K562 (cell line): ENCODE measurements around the gene CPNE1.
A peak's percentile ranks its signal among the peaks of the same experiment; 100 is the strongest.

Source experiments
- CEBPZ ChIP-seq: fragments of 150-350 bp; IDR thresholded peaks from 2 replicates; pipeline ENCODE4 v1.6.1; 2014; ENCODE audit warnings: low read depth, mild to moderate bottlenecking, low read length, borderline replicate concordance
- CTCF ChIP-seq, 3 experiments: IDR thresholded peaks in 2 of 3; conservative IDR thresholded peaks in 1 of 3; 2 replicates each; pipeline ENCODE4 v1.5.1; 2011 to 2012; ENCODE audit warnings: low read length in 3 of 3, mild to moderate bottlenecking in 3 of 3, control low read depth in 2 of 3, improper control_type of control experiment in 1 of 3, inconsistent platforms in 1 of 3, low read depth in 1 of 3, mixed read lengths in 1 of 3, moderate library complexity in 1 of 3; ENCODE audit not compliant: insufficient read depth in 2 of 3
- E2F6 ChIP-seq, 2 experiments: IDR thresholded peaks; 2 replicates each; pipeline ENCODE4 v1.6.1; 2011; ENCODE audit warnings: borderline replicate concordance in 1 of 2, control low read depth in 1 of 2, low read depth in 1 of 2, low read length in 1 of 2, mild to moderate bottlenecking in 1 of 2, mixed read lengths in 1 of 2, moderate library complexity in 1 of 2; ENCODE audit not compliant: insufficient read depth in 1 of 2, insufficient read length in 1 of 2, poor library complexity in 1 of 2, severe bottlenecking in 1 of 2; ENCODE audit errors: extremely low read depth in 1 of 2
- EP300 ChIP-seq: IDR thresholded peaks from 2 replicates; pipeline ENCODE4 v1.6.1; 2012; ENCODE audit warnings: low read length, improper control_type of control experiment
- HNRNPK ChIP-seq: fragments of 200-400 bp; formaldehyde crosslinking; IDR thresholded peaks from one replicate; pipeline ENCODE4 v1.6.1; 2018; ENCODE audit warnings: mild to moderate bottlenecking, low read depth, low read length; ENCODE audit not compliant: poor library complexity, severe bottlenecking
- NR2C2 ChIP-seq, 2 experiments: fragments of 200-800 bp in 1 of 2; sonication (Bioruptor generic) in 1 of 2; sonication (generic) in 1 of 2; formaldehyde crosslinking in 1 of 2; IDR thresholded peaks; 2 replicates each; pipeline versions ENCODE4 v1.6.1 to v1.8.0; 2016 to 2022; ENCODE audit warnings: mild to moderate bottlenecking in 1 of 2, missing compliant biosample characterization in 1 of 2, missing genetic modification characterization in 1 of 2, missing genetic modification reagents in 1 of 2
- POLR2A ChIP-seq: fragments of 450-650 bp; conservative IDR thresholded peaks from 2 replicates; pipeline ENCODE4 v1.6.1; 2016
- RNF2 ChIP-seq: sonication (generic); IDR thresholded peaks from 2 replicates; pipeline ENCODE4 v1.6.1; 2016
- ZFX ChIP-seq: sonication (generic); formaldehyde crosslinking; IDR thresholded peaks from 2 replicates; pipeline ENCODE4 v1.8.0; 2022; ENCODE audit warnings: mild to moderate bottlenecking, missing genetic modification reagents, moderate library complexity
- ZNF707 ChIP-seq: fragments of 250-450 bp; sonication (Bioruptor Pico); conservative IDR thresholded peaks from 2 replicates; pipeline ENCODE4 v1.8.0; 2022; ENCODE audit warnings: inconsistent platforms, mild to moderate bottlenecking, moderate library complexity
- ZZZ3 ChIP-seq: fragments of 450-650 bp; IDR thresholded peaks from 2 replicates; pipeline ENCODE4 v1.6.1; 2016; ENCODE audit warnings: antibody characterized with exemption, mild to moderate bottlenecking, moderate library complexity

- TF ChIP-seq RNF2 (no peak), ZZZ3 (no peak), CTCF (IDR thresholded peaks at IDR 0.05 in 2 of 3, conservative IDR thresholded peaks at IDR 0.05 in 1 of 3; ENCODE audit: insufficient read depth in 2 of 3, low read depth in 1 of 3, low read length in 3 of 3) (peak; percentile 29 to 34 (median 32); a peak in 5 of 6 replicates), ZFX (peak; percentile 93), HNRNPK (no peak), CEBPZ (no peak), ZNF707 (CRISPR knock-in tag) (no peak), E2F6 (IDR thresholded peaks at IDR 0.05; ENCODE audit: borderline replicate concordance in 1 of 2, extremely low read depth in 1 of 2, insufficient read depth in 1 of 2, insufficient read length in 1 of 2, low read depth in 1 of 2, low read length in 1 of 2, poor library complexity in 1 of 2, severe bottlenecking in 1 of 2) (peak in 1 of 2 experiments; percentile 69), POLR2A (peak; percentile 91), NR2C2 (CRISPR knock-in tag; IDR thresholded peaks at IDR 0.05) (peak; percentile 99), NR2C2 (tag; IDR thresholded peaks at IDR 0.05) (peak; percentile 100), EP300 (no peak)
Measured at GRCh38 chr20:35699127-35699956, 34.6 kb upstream of the CPNE1 start, which contains the start of the genes NFS1 and ROMO1.
